Natural killer cell (primary cell): ENCODE results near the gene ABHD6. TPM values are rescaled to one million over a fixed set of nuclear protein-coding genes. Genes with fewer than 3 reads are reported as not detected.
"Not testable (repeated sequence)": the region's sequence is repeated elsewhere in the genome, so short reads cannot be mapped to it uniquely, and the experiment has no call there.

ENCODE experiments used
- ATAC-seq, 3 donors: fragments of 150-1000 bp in 2 of 3; fragments of 200-7000 bp in 1 of 3; cut with Tn5 transposase; 1 replicate in 1 of 3; 2 replicates in 2 of 3; pipeline ENCODE4 v1.10.0; 2021; ENCODE audit warnings: mild to moderate bottlenecking in 2 of 3, moderate library complexity in 2 of 3
- DNase-seq, 2 donors: peaks; one replicate each; pipeline versions ENCODE4 v3.0.0 to v3.0.0-alpha.2; 2013 to 2021; ENCODE audit warnings: mixed read lengths in 1 of 2
- H3K27ac ChIP-seq: one replicate; pipeline ENCODE4 v1.5.1; 2013; ENCODE audit warnings: mild to moderate bottlenecking, low read length
- H3K27me3 ChIP-seq: one replicate; pipeline ENCODE4 v1.6.1; 2013; ENCODE audit warnings: low read length; ENCODE audit not compliant: control insufficient read depth, insufficient read depth
- H3K36me3 ChIP-seq: one replicate; pipeline ENCODE4 v1.6.1; 2013; ENCODE audit warnings: low read length; ENCODE audit not compliant: control insufficient read depth, insufficient read depth
- H3K4me1 ChIP-seq: one replicate; pipeline ENCODE4 v1.6.1; 2013; ENCODE audit warnings: low read length; ENCODE audit not compliant: control insufficient read depth, insufficient read depth
- H3K4me3 ChIP-seq: one replicate; pipeline ENCODE4 v1.5.1; 2013; ENCODE audit warnings: low read length
- H3K9me3 ChIP-seq: one replicate; pipeline ENCODE4 v1.6.1; 2013; ENCODE audit warnings: low read length; ENCODE audit not compliant: control insufficient read depth, insufficient read depth
- H3K27ac Mint-ChIP-seq, 2 donors: one replicate each; pipeline ENCODE4 v1.8.0; 2022; ENCODE audit warnings: mild to moderate bottlenecking in 2 of 2, mixed read lengths in 2 of 2, moderate library complexity in 1 of 2
- H3K27me3 Mint-ChIP-seq, 2 donors: one replicate each; pipeline ENCODE4 v1.8.0; 2022; ENCODE audit warnings: low read depth in 2 of 2, mixed read lengths in 2 of 2
- H3K36me3 Mint-ChIP-seq: one replicate; pipeline ENCODE4 v1.8.0; 2022; ENCODE audit warnings: mixed read lengths
- H3K4me1 Mint-ChIP-seq, 2 donors: one replicate each; pipeline ENCODE4 v1.8.0; 2022; ENCODE audit warnings: mixed read lengths in 2 of 2
- H3K4me3 Mint-ChIP-seq: one replicate; pipeline ENCODE4 v1.8.0; 2022; ENCODE audit warnings: mild to moderate bottlenecking, moderate library complexity, mixed read lengths
- H3K9me3 Mint-ChIP-seq, 2 donors: one replicate each; pipeline ENCODE4 v1.8.0; 2022; ENCODE audit warnings: mixed read lengths in 2 of 2
- CTCF ChIP-seq: fragments of 200-600 bp; IDR thresholded peaks from one replicate; pipeline ENCODE4 v1.8.0; 2022; ENCODE audit warnings: antibody characterized with exemption
- WGBS: methylation state at CpG from one replicate; pipeline ENCODE4 v1.1.7; 2013; ENCODE audit warnings: missing lambda C conversion rate; ENCODE audit not compliant: insufficient coverage; 5-methylcytosine and 5-hydroxymethylcytosine counted together
- intact Hi-C: fragments of 100-400 bp; cut with micrococcal nuclease; formaldehyde crosslinking; loops from one replicate; pipeline ENCODE4 v1.14.2; 2022
- total RNA-seq, 4 donors: library from RNA; stranded (reverse); fragments of 120-200 nt in 1 of 4; gene quantifications; one replicate each; pipeline versions ENCODE4 v1.2.3 to v1.2.4, GENCODE V29; 2013 to 2022

ABHD6 gene
- total RNA-seq, 3 donors from 2014 or later (not counting 1 experiment from before 2014, with no cell fraction given), result 5.0 to 10.6 (median 9.3) TPM

- DNase-seq (no peak), ATAC-seq (no peak)
- 100% methylated on average over 2 of the region's 2 CpGs for WGBS
- no peak overlapping the region for H3K4me3 Mint-ChIP-seq
- intact Hi-C loops, result no loop called here
- H3K4me1 Mint-ChIP-seq, result no peaks in the 10 kb centered on the region
- Histone ChIP-seq H3K9me3 (no peaks in the 10 kb centered on the region), H3K27ac (no peak overlapping the region), H3K4me3 (no peak overlapping the region), H3K4me1 (no peaks in the 10 kb centered on the region), H3K36me3 (peaks cover 9% of the 10 kb centered on the region), H3K27me3 (no peaks in the 10 kb centered on the region)
- no peak for TF ChIP-seq CTCF
- no peaks in the 10 kb centered on the region for H3K27me3 Mint-ChIP-seq
- no peaks in the 10 kb centered on the region for H3K9me3 Mint-ChIP-seq
- peaks cover 7% of the 10 kb centered on the region for H3K36me3 Mint-ChIP-seq
- H3K27ac Mint-ChIP-seq, result no peak overlapping the region
These were observed 32.9 kb downstream of the ABHD6 start for GRCh38 chr3:58270485-58270884.

- intact Hi-C loops, result no loop called here
- no peak for ATAC-seq
- Mint-ChIP-seq H3K27ac (no peak overlapping the region), H3K36me3 (peaks cover 7% of the 10 kb centered on the region), H3K4me3 (no peak overlapping the region), H3K9me3 (no peaks in the 10 kb centered on the region), H3K4me1 (no peaks in the 10 kb centered on the region), H3K27me3 (no peaks in the 10 kb centered on the region)
- DNase-seq, result no peak
- WGBS, result 93% methylated on average over 4 of the region's 7 CpGs
- Histone ChIP-seq H3K36me3 (peaks cover 9% of the 10 kb centered on the region), H3K4me1 (no peaks in the 10 kb centered on the region), H3K27me3 (no peaks in the 10 kb centered on the region), H3K27ac (no peak overlapping the region), H3K9me3 (no peaks in the 10 kb centered on the region), H3K4me3 (no peak overlapping the region)
- TF ChIP-seq CTCF, result no peak
These were observed 34.4 kb downstream of the ABHD6 start for GRCh38 chr3:58271901-58272501.

- Mint-ChIP-seq H3K9me3 (no peaks in the 10 kb centered on the region), H3K27me3 (no peaks in the 10 kb centered on the region), H3K36me3 (peaks cover 7% of the 10 kb centered on the region), H3K4me1 (no peaks in the 10 kb centered on the region), H3K27ac (no peak overlapping the region), H3K4me3 (no peak overlapping the region)
- TF ChIP-seq CTCF, result no peak
- no peak for DNase-seq
- H3K27me3 ChIP-seq, result no peaks in the 10 kb centered on the region
- intact Hi-C loops, result no loop called here
- H3K9me3 ChIP-seq, result no peaks in the 10 kb centered on the region
- no peak overlapping the region for H3K27ac ChIP-seq
- ATAC-seq, result no peak
- peaks cover 9% of the 10 kb centered on the region for H3K36me3 ChIP-seq
- no peak overlapping the region for H3K4me3 ChIP-seq
- H3K4me1 ChIP-seq, result no peaks in the 10 kb centered on the region
- WGBS, result 100% methylated on average over 1 of the region's 3 CpGs
These were observed 35.3 kb downstream of the ABHD6 start for GRCh38 chr3:58272891-58273290.

- H3K27ac Mint-ChIP-seq, H3K36me3 ChIP-seq, H3K27me3 Mint-ChIP-seq, intact Hi-C loops, H3K4me1 Mint-ChIP-seq, H3K4me1 ChIP-seq, H3K4me3 Mint-ChIP-seq, H3K27me3 ChIP-seq, H3K4me3 ChIP-seq, DNase-seq, H3K36me3 Mint-ChIP-seq, H3K9me3 ChIP-seq, ATAC-seq, H3K27ac ChIP-seq, H3K9me3 Mint-ChIP-seq: not testable (repeated sequence)
- WGBS, result 100% methylated on average over 3 of the region's 3 CpGs
These were observed 35.8 kb downstream of the ABHD6 start for GRCh38 chr3:58273362-58273761.
